ENCODE measurements around the gene TRPM3.

Gene TRPM3

DNA sequence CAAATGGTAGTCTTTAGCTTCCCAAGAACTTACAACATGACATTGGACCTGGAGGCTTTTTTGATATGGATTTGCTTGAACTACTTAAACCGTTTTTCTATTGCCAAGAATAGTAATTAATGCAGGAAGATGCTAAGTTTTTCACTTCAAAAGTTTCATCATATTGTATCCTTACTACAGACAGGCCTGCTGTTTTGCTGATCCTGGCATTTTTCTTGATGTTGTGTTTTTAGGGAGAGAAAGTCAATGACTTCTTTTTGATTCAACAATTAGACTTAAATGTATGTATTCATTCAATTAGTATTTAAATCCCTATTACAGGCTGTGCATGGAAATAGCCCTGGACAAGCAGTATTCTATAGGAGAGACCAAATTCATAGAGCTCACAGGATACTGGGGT, 172.7 kb downstream of the TRPM3 start:
- TF ChIP-seq MYC (IDR thresholded peaks at IDR 0.05; ENCODE audit: low read depth, low read length) (no peak), POLR2A (IDR thresholded peaks at IDR 0.05; ENCODE audit: extremely low read depth, insufficient read length) (no peak), MAX (IDR thresholded peaks at IDR 0.05; ENCODE audit: low read depth, low read length) (no peak)
- TF ChIP-seq, protein P1, sequence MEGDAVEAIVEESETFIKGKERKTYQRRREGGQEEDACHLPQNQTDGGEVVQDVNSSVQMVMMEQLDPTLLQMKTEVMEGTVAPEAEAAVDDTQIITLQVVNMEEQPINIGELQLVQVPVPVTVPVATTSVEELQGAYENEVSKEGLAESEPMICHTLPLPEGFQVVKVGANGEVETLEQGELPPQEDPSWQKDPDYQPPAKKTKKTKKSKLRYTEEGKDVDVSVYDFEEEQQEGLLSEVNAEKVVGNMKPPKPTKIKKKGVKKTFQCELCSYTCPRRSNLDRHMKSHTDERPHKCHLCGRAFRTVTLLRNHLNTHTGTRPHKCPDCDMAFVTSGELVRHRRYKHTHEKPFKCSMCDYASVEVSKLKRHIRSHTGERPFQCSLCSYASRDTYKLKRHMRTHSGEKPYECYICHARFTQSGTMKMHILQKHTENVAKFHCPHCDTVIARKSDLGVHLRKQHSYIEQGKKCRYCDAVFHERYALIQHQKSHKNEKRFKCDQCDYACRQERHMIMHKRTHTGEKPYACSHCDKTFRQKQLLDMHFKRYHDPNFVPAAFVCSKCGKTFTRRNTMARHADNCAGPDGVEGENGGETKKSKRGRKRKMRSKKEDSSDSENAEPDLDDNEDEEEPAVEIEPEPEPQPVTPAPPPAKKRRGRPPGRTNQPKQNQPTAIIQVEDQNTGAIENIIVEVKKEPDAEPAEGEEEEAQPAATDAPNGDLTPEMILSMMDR (IDR thresholded peaks at IDR 0.05; ENCODE audit: low read depth, low read length) = no peak

GRCh38 chr9:70947511-70947910, 173.9 kb downstream of the TRPM3 start:
- DNase-seq (ENCODE audit: low read depth) = no peak
- TF ChIP-seq POLR2A (IDR thresholded peaks at IDR 0.05; ENCODE audit: extremely low read depth, insufficient read length) (no peak), MAX (IDR thresholded peaks at IDR 0.05; ENCODE audit: low read depth, low read length) (no peak), MYC (IDR thresholded peaks at IDR 0.05; ENCODE audit: low read depth, low read length) (no peak)
- TF ChIP-seq, protein P1 (IDR thresholded peaks at IDR 0.05; ENCODE audit: low read depth, low read length) = no peak
- H3K4me3 ChIP-seq (ENCODE audit: low read depth, low read length) = no peak overlapping the region

More for the DNA sequence above, 172.7 kb downstream of the TRPM3 start:
- H3K4me3 ChIP-seq (ENCODE audit: low read depth, low read length) = no peak overlapping the region
- DNase-seq (ENCODE audit: low read depth) = no peak

GRCh38 chr9:70947086-70947485, 174.3 kb downstream of the TRPM3 start:
- no peak for TF ChIP-seq MAX (IDR thresholded peaks at IDR 0.05; ENCODE audit: low read depth, low read length)
- TF ChIP-seq MYC (IDR thresholded peaks at IDR 0.05; ENCODE audit: low read depth, low read length) = no peak
- no peak for DNase-seq (ENCODE audit: low read depth)

GRCh38 chr9:70945301-70945700, 176.1 kb downstream of the TRPM3 start:
- DNase-seq (ENCODE audit: low read depth) = no peak
- H3K4me3 ChIP-seq (ENCODE audit: low read depth, low read length) = no peak overlapping the region
- no peak for TF ChIP-seq MAX (IDR thresholded peaks at IDR 0.05; ENCODE audit: low read depth, low read length)
- TF ChIP-seq, protein P1 (IDR thresholded peaks at IDR 0.05; ENCODE audit: low read depth, low read length) = no peak
- no peak for TF ChIP-seq MYC (IDR thresholded peaks at IDR 0.05; ENCODE audit: low read depth, low read length)
- no peak for TF ChIP-seq POLR2A (IDR thresholded peaks at IDR 0.05; ENCODE audit: extremely low read depth, insufficient read length)

More at GRCh38 chr9:70947086-70947485, 174.3 kb downstream of the TRPM3 start:
- H3K4me3 ChIP-seq (ENCODE audit: low read depth, low read length) = no peak overlapping the region

GRCh38 chr9:70941191-70941590, 180.2 kb downstream of the TRPM3 start:
- no peak overlapping the region for H3K4me3 ChIP-seq (ENCODE audit: low read depth, low read length)
- no peak for DNase-seq (ENCODE audit: low read depth)
- TF ChIP-seq MYC (IDR thresholded peaks at IDR 0.05; ENCODE audit: low read depth, low read length) (no peak), MAX (IDR thresholded peaks at IDR 0.05; ENCODE audit: low read depth, low read length) (no peak), POLR2A (IDR thresholded peaks at IDR 0.05; ENCODE audit: extremely low read depth, insufficient read length) (no peak)
- TF ChIP-seq, protein P1 (IDR thresholded peaks at IDR 0.05; ENCODE audit: low read depth, low read length) = no peak

GRCh38 chr9:70940605-70941004, 180.8 kb downstream of the TRPM3 start:
- DNase-seq (ENCODE audit: low read depth) = no peak
- no peak overlapping the region for H3K4me3 ChIP-seq (ENCODE audit: low read depth, low read length)
- TF ChIP-seq MAX (IDR thresholded peaks at IDR 0.05; ENCODE audit: low read depth, low read length) (no peak), MYC (IDR thresholded peaks at IDR 0.05; ENCODE audit: low read depth, low read length) (no peak), POLR2A (IDR thresholded peaks at IDR 0.05; ENCODE audit: extremely low read depth, insufficient read length) (no peak)
- TF ChIP-seq, protein P1 (IDR thresholded peaks at IDR 0.05; ENCODE audit: low read depth, low read length) = no peak
